MG63 (cell line): ENCODE results near the gene MPZL3. TPM values are rescaled to one million over a fixed set of nuclear protein-coding genes. Genes with fewer than 3 reads are reported as not detected.

Experiments used
- DNase-seq: peaks from one replicate; pipeline ENCODE4 v3.0.0-alpha.2; 2020
- H3K27me3 ChIP-seq: fragments of 250-450 bp; sonication (Bioruptor Pico); 2 replicates; pipeline ENCODE4 v1.5.1; 2020; ENCODE audit warnings: mild to moderate bottlenecking, moderate library complexity
- H3K36me3 ChIP-seq: fragments of 250-450 bp; sonication (Bioruptor Pico); 2 replicates; pipeline ENCODE4 v1.5.1; 2020; ENCODE audit warnings: mild to moderate bottlenecking, moderate library complexity
- H3K4me3 ChIP-seq: fragments of 250-450 bp; sonication (Bioruptor Pico); 2 replicates; pipeline ENCODE4 v1.5.1; 2020; ENCODE audit warnings: mild to moderate bottlenecking, moderate library complexity
- H3K9me3 ChIP-seq: fragments of 250-450 bp; sonication (Bioruptor Pico); 2 replicates; pipeline ENCODE4 v1.5.1; 2020; ENCODE audit warnings: mild to moderate bottlenecking, moderate library complexity
- total RNA-seq: library from RNA; depleted of rRNA; stranded (reverse); fragments of >200 nt; shearing (Covaris generic); gene quantifications from 2 replicates; pipeline ENCODE4 v1.2.3, GENCODE V29; 2014; ENCODE audit warnings: low replicate concordance

Gene MPZL3
- total RNA-seq, 1 experiment from 2014 or later, result 1.6 TPM

DNA sequence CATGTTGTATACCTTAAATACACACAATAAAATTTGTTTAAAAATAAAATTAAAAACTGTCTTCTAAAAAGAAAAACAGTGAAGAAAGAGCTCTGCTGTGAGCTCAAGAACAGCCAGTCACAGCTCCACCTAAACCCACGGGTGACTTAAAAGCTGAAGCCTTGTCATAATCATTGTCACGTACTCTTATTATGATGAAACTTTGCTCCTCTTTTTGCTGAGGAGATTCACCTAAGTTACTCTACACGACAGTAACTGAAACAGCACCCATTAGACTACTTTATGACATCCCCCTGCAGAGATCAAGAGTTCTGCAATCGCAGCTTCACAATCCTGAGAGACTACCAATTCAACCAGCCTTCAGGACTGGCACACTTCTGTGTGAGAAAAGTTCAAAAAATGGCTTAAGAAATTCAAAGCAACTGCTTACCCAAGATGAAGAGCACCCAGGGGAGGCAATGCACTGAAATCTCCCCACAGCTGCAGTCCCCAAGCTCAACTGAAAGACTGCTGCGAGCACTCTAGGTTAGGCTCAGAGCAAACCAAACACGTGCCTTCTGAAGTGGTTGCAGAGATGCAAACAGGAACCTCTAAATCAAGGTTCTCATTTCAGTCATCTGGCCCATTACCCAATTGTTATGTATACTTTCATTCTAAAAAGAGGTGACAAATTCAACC is 27.5 kb downstream of the MPZL3 start, which contains the start of gene JAML:
Gene JAML, minus strand, starts transcription at position 501 of the 678 bp plus-strand sequence. CDS start 10,145 bp downstream, outside the sequence.
- Histone ChIP-seq H3K27me3 (peaks cover 3% of the 10 kb centered on the region; the same call in 1 of the 2 replicates), H3K9me3 (no peaks in the 10 kb centered on the region), H3K36me3 (no peaks in the 10 kb centered on the region)

DNA sequence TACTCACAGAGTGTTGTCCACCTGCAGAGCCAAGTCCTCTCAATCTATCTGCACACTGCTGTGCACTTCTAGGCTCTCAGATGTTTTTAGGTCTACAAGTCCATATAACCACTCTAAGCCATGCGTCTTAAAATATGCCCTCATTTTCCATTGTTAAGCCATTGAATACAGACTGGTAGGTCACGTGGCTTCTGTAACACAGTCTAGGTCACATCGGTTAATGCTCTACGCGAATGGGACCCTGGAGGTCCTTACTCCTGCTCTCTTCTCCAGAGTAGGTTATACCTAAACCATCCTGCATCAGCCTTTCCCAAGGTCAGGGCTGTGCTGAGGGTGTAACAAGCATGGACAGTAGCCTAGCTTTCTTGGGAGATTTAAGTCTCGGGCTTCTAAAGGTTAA is 28.2 kb downstream of the MPZL3 start:
- no peaks in the 10 kb centered on the region for H3K36me3 ChIP-seq
- no peak overlapping the region for H3K4me3 ChIP-seq
- H3K27me3 ChIP-seq, result peaks cover 3% of the 10 kb centered on the region; the same call in 1 of the 2 replicates
- no peak for DNase-seq
- H3K9me3 ChIP-seq, result no peaks in the 10 kb centered on the region

More for the DNA sequence above, 27.5 kb downstream of the MPZL3 start, which contains the start of gene JAML:
- DNase-seq, result no peak
- no peak within 1 kb of the TSS for H3K4me3 ChIP-seq

DNA sequence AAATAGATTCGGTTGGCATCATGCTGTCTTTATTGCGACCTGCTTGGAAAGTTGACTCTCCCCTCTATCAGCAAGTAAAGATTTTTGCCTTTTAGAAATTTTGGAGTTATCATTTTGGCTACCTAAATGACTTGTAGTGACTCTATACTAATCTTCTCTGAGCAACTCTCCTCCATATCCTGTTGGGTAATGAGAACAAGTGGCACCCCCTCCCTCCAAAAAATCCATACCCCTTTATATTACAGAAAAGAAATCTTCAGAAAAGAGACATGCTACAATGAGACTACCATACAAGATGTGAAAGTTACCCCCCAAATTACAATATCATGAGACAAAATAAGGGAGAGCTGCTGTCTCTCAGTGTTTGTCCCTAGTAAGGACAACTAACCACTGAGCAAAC is 28.6 kb downstream of the MPZL3 start:
- peaks cover 3% of the 10 kb centered on the region; the same call in 1 of the 2 replicates for H3K27me3 ChIP-seq
- DNase-seq, result no peak
- no peak overlapping the region for H3K4me3 ChIP-seq
- no peaks in the 10 kb centered on the region for H3K9me3 ChIP-seq
- H3K36me3 ChIP-seq, result no peaks in the 10 kb centered on the region

DNA sequence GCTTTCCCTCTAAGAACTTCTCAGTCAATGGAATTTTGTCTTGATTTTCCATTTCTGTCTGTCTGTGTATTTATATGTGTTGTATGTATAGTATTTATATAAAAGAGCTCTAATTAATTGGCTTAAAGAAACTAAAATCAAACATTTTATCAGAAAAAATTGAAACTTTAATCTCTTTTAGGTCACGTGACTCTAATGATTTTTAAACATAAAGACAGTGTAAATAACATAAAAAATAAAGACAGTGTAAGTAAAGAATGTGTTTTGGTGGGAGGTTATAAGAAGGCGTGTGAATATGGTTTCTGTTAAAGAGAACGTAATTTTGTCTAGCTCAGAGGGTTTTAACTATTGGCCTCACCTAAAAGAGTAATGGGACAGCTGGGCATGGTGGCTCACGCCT is 29.7 kb downstream of the MPZL3 start:
- H3K4me3 ChIP-seq, result no peak overlapping the region
- peaks cover 5% of the 10 kb centered on the region; the same call in 1 of the 2 replicates for H3K27me3 ChIP-seq
- H3K36me3 ChIP-seq, result no peaks in the 10 kb centered on the region
- DNase-seq, result no peak
- H3K9me3 ChIP-seq, result no peaks in the 10 kb centered on the region

DNA sequence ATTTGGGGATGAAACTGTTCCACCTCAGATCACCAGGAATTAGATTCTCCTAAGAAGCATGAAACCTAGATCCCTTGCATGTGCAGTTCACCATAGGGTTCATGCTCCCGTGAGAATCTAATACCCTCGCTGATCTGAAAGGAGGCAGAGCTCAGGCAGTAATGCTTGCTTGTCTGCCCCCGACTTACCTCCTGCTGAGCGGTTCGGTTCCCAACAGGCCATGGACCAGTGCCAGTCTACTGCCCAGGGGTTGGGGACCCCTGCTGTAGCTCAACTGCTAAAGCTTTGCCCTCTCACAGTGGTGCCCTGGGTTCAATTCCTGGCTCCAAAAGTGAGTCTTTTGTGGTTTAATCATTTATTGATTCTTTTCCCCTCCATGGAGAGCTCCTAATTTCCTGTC is 30.7 kb downstream of the MPZL3 start:
- Histone ChIP-seq H3K36me3 (no peaks in the 10 kb centered on the region), H3K9me3 (no peaks in the 10 kb centered on the region), H3K4me3 (no peak overlapping the region), H3K27me3 (peaks cover 6% of the 10 kb centered on the region; the same call in 1 of the 2 replicates)
- no peak for DNase-seq

DNA sequence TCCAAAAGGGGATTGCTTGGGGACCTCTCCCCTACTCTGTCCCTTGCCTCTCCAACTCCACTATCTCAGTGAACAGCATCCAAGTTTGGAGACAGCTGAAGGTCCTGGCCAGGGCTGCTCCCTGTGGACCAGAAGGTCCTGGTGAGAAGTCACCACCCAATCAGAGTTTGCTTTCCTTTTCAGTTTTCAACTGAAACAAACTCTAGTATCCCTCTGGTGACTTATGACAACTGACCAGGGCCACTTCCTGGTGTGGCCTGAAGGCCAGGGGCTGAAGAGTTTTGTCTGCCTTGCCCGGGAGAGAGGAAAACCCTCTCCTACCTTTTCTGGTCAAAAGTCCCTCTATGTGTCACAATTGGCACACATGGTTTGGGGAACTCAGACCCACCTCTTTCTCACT is 32.4 kb downstream of the MPZL3 start:
- H3K36me3 ChIP-seq, result no peaks in the 10 kb centered on the region
- H3K27me3 ChIP-seq, result peaks cover 6% of the 10 kb centered on the region; the same call in 1 of the 2 replicates
- H3K4me3 ChIP-seq, result no peak overlapping the region
- no peak for DNase-seq
- no peaks in the 10 kb centered on the region for H3K9me3 ChIP-seq

DNA sequence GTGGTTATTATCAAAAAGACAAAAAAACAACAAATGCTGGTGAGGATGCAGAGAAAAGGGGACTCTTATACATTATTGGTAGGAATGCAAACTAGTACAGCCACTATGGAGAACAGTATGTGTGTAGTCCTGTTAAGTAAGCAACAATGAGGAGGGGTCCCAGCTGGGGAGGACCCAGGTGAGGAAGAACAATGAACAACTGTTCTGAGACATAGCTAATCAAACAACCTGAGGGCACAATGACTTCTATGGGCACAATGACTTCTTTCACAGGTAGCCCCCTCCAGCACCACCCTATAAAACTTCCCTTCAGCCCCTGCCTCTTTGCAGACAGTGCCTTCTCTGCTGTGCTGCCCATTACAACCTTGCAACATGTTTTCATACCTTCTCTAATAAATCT is 32.9 kb downstream of the MPZL3 start:
- no peak overlapping the region for H3K4me3 ChIP-seq
- H3K9me3 ChIP-seq, result no peaks in the 10 kb centered on the region
- no peak for DNase-seq
- H3K36me3 ChIP-seq, result no peaks in the 10 kb centered on the region
- peaks cover 6% of the 10 kb centered on the region; the same call in 1 of the 2 replicates for H3K27me3 ChIP-seq

DNA sequence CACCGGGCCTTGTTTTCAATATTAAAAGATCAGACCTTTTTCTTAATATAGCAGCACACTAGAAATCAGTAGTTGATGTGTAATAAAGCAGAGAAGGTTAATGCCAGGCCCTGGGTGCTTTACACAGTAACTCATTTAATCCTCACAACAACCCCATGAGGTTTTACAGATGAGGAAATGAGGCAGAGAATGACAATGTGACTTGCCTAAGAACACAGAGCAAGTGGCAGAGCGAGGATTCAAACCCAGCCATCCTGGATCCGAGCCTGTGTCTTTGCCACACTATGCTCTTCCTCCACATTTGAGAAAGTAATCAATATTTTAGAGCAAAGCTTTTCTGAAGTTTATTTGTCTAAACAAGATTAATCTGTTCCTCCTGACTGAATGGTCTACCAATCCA is 34.6 kb downstream of the MPZL3 start:
- Histone ChIP-seq H3K9me3 (no peaks in the 10 kb centered on the region), H3K36me3 (no peaks in the 10 kb centered on the region), H3K4me3 (no peak overlapping the region), H3K27me3 (peaks cover 6% of the 10 kb centered on the region; the same call in 1 of the 2 replicates)
- no peak for DNase-seq

DNA sequence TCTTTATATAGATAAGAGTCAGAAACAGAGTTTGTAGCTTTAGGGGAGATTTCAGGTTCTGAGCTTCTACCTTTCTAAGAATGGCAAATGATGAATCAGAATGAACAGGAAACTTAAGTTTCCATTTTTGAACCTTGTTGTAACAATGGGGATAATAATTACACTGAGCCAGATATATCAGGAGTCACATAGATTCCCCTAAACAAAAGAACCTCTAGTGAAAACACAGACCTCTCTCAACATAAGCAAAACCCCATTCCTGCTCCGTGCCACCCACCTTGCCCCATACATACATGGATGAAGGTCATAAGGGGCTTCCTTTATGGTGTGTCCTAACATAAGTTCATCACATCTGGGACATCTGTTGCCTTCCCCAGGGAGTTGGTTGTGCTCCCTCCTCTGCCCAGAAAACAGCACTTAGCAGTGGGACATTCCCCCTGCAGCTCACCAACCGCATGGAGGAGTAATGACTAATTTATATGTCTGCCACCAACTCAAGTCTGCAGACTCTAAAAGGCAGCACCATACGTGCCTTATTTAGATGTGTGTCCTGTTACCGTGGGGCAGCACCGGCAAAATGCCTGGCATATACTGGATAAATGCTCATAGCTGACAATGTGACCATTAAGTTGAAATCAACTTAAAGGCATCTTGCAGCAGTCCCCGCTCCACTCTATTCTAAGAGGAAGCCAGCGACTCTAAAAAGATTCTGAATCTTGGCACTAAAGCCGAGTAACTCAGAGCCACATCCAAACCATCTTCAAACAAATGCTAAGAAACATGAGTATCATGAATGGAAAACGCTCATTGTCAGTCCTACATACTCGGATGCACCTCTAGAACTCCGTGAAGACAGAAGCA is 35.3 kb downstream of the MPZL3 start:
- H3K36me3 ChIP-seq, result no peaks in the 10 kb centered on the region
- no peak for DNase-seq
- H3K9me3 ChIP-seq, result no peaks in the 10 kb centered on the region
- H3K4me3 ChIP-seq, result no peak overlapping the region
- H3K27me3 ChIP-seq, result peaks cover 6% of the 10 kb centered on the region; the same call in 1 of the 2 replicates

DNA sequence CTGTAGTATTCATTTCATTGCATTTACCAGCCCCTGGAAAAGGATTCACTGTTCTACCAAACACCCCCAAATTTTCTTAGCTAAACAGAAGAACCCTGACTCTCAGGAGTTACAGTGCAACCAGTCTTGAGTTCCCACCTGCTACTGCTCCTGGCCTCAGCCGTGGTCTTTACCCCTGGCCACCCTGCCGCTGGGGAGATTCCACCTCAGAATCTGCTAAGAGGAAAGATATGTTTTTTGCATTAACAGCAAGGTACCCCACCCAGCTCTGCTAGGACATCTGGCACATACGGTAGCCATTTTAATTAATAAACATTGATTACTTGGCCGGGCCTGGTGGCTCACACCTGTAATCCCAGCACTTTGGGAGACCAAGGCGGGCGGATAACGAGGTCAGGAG is 36.4 kb downstream of the MPZL3 start:
- no peaks in the 10 kb centered on the region for H3K9me3 ChIP-seq
- H3K4me3 ChIP-seq, result no peak overlapping the region
- no peak for DNase-seq
- H3K27me3 ChIP-seq, result 0 out of 2 replicates have a peak, but pooled peaks cover 3% of the 10 kb centered on the region
- no peaks in the 10 kb centered on the region for H3K36me3 ChIP-seq

DNA sequence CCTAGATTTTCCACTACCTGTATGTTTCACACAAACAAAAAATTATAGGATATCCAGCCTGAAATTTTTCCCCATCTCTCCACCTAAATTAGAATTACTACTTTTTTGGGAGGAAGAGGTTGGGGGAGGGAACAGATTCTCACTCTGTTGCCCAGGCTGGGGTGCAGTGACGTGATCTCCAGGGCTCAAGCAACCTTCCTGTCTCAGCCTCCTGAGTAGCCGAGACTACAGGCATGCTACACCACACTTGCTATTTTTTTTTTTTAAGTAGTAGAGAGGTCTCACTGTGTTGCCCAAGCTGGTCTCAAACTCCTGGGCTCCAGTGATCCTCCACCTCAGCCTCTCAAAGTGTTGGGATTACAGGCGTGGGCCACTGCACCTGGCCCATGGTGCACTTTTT is 36.9 kb downstream of the MPZL3 start:
- 0 out of 2 replicates have a peak, but pooled peaks cover 3% of the 10 kb centered on the region for H3K27me3 ChIP-seq
- no peak for DNase-seq
- H3K4me3 ChIP-seq, result no peak overlapping the region
- H3K36me3 ChIP-seq, result no peaks in the 10 kb centered on the region
- no peaks in the 10 kb centered on the region for H3K9me3 ChIP-seq

DNA sequence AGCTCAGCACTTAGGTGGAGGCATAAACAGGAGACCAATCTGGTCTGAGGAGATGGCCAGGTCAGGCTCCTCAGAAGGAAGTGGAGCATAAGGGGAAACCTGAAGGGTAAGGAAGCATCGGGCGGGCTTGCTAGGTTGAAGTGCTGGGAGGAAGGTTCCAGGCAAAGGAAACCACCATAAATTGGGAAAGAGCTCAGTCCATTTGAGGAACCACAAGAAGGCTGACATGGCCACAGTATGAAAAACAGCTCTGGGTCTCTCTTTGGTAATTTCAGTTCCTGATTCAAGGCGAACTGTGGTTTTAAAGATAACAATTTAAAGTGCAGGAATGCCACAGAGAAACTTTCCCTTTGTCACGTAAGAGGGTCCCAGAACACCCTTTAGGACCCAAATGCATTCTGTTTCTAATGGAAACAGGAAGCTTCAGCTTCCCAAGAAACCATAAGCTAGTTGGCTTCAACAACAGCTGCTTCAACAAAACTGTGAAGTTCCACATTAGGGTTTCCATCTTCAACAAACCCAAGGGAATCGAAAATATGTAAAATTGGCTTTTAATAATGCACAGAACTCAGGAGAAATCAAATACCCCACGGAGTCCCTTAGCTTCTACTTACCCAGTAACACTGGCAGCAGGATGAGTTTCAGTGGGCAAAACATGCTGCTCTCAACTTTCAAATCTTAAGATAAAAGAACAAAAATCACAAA is 37.8 kb downstream of the MPZL3 start:
- Histone ChIP-seq H3K4me3 (no peak overlapping the region), H3K9me3 (no peaks in the 10 kb centered on the region), H3K36me3 (no peaks in the 10 kb centered on the region), H3K27me3 (0 out of 2 replicates have a peak, but pooled peaks cover 3% of the 10 kb centered on the region)
- DNase-seq, result no peak

DNA sequence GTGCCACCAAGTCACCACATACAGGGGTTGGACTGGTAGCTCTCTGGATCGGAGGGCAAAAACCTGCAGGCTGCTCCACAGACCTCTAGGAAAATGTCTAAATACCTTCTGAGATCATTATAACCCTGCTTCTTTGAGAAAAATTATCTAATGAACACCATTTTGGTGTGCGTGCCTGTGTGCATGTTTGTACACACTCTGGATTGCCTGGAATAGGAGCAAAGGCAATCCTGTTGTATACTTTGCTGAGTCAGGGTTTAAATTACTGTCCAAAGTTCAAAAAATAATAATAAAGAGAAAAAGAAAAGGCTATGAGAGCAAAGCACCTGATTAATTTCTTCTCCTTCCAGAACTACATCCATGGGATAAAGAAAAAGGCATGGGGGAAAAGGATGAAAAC is 38.4 kb downstream of the MPZL3 start:
- Histone ChIP-seq H3K36me3 (no peaks in the 10 kb centered on the region), H3K4me3 (no peak overlapping the region), H3K27me3 (0 out of 2 replicates have a peak, but pooled peaks cover 3% of the 10 kb centered on the region), H3K9me3 (no peaks in the 10 kb centered on the region)
- DNase-seq, result no peak

DNA sequence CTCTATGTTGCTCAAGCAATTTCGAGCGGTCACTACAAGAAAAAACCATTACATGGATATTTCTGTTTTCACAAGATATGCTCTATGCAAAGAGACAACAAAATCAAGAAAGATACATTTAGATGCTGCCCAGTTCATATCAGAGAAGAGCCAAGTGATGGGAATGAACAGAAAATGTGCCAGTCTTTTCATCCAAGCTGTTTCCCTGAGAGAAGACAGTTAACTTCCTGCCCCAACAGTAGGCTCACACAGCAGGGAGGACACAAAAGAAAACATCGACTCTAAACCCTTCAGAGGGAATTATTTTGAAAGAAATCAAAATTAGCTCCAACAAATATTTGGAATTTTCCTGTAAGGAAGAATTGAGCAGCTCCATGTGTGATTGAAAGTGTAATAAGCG is 39.0 kb downstream of the MPZL3 start:
- Histone ChIP-seq H3K4me3 (no peak overlapping the region), H3K9me3 (no peaks in the 10 kb centered on the region), H3K36me3 (no peaks in the 10 kb centered on the region), H3K27me3 (0 out of 2 replicates have a peak, but pooled peaks cover 3% of the 10 kb centered on the region)
- DNase-seq, result no peak

DNA sequence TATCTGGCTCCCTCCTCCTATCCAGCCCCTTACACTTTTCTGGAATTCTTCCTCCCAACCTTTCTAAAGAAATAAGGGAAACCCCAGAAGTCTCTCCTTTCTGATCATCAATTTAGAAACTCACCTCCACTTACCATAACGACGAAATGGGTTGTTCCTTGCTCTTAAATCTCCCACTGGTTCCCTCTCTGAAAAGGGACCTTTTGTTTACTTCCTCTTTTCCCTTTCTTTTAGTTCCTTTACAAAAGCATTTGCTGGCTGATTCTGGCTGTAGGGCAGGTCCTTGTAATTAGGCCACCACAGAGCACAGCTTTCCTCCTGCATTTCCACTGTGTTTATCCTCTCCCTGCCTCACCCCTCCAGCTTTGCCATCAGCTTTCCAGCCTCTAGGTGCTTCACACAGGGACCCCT is 39.4 kb downstream of the MPZL3 start:
- Histone ChIP-seq H3K27me3 (0 out of 2 replicates have a peak, but pooled peaks cover 3% of the 10 kb centered on the region), H3K4me3 (no peak overlapping the region), H3K36me3 (no peaks in the 10 kb centered on the region), H3K9me3 (no peaks in the 10 kb centered on the region)
- no peak for DNase-seq

DNA sequence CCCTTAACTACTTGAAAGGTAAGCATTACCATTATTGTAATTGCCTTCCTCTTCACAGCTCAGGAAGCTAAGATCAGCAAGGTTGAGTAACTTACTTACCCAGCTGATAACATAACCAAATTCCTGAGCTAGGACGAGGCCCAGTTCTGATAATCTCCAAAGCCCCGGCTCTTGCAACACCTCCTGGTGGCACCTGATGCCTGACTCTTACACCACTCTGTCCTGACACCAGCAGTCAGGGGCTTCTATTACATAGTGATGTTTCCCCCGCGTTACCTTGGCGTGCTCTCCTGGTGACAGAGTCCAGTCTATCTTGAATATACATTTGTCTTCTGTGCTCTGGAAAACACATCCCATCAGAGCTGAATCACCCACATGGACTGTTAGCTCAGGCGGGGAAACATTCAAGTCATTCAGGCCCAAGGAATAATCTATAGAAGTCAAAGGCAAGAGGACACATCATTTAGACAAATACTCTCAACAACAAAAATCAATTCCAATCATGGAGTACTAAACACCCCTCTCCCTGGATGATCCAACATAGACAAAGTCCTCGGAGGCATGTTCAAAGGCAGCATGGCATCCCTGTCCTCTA is 39.9 kb downstream of the MPZL3 start:
- Histone ChIP-seq H3K27me3 (no peaks in the 10 kb centered on the region), H3K9me3 (no peaks in the 10 kb centered on the region)

More for the DNA sequence above, 39.9 kb downstream of the MPZL3 start:
- Histone ChIP-seq H3K36me3 (no peaks in the 10 kb centered on the region), H3K4me3 (no peak overlapping the region)
- no peak for DNase-seq
